Caco-2 (cell line): ENCODE results near the gene SLC22A17. TPM values are rescaled to one million over a fixed set of nuclear protein-coding genes. Genes with fewer than 3 reads are reported as not detected.

ENCODE experiments used
- BruUV-seq: library from RNA; stranded (reverse); fragments of 400-500 nt; replicated peaks from 2 replicates; lab custom pipeline; 2021; lab: Mats Ljungman, UMichigan
- CTCF ChIA-PET: fragments of 300-600 bp; sonication (Branson Sonifier 250); formaldehyde crosslinking; loops from one replicate; lab custom pipeline; 2022; ENCODE audit warnings: antibody characterized with exemption; lab: Charles Lee
- POLR2A ChIA-PET: fragments of 300-600 bp; sonication (Branson Sonifier 250); formaldehyde crosslinking; loops from one replicate; lab custom pipeline; 2022; ENCODE audit warnings: antibody characterized with exemption; lab: Charles Lee
- DNase-seq, 2 experiments: peaks; one replicate each; pipeline versions ENCODE4 v3.0.0 to v3.0.0-alpha.2; 2020 to 2022
- H3K27me3 ChIP-seq: replicated peaks from 2 replicates; pipeline ENCODE4 v1.6.0; 2011; ENCODE audit warnings: low read length; ENCODE audit not compliant: control insufficient read depth, insufficient read depth
- H3K36me3 ChIP-seq: 2 replicates; pipeline ENCODE4 v1.5.1; 2011; ENCODE audit warnings: low read length; ENCODE audit not compliant: control insufficient read depth, insufficient read depth
- H3K4me1 ChIP-seq: fragments of 250-450 bp; sonication (Bioruptor Pico); 2 replicates; pipeline ENCODE4 v1.5.1; 2020; ENCODE audit warnings: mild to moderate bottlenecking
- H3K4me3 ChIP-seq: 2 replicates; pipeline ENCODE4 v1.5.1; 2011; ENCODE audit warnings: low read depth, mild to moderate bottlenecking, control low read depth, low read length
- H3K9me3 ChIP-seq: fragments of 250-450 bp; sonication (Bioruptor Pico); 2 replicates; pipeline ENCODE4 v1.5.1; 2020; ENCODE audit warnings: mild to moderate bottlenecking, moderate library complexity
- H3K27ac Mint-ChIP-seq: one replicate; pipeline ENCODE4 v1.8.0; 2022; ENCODE audit warnings: mixed read lengths; ENCODE audit not compliant: unreplicated experiment
- H3K27me3 Mint-ChIP-seq: one replicate; pipeline ENCODE4 v1.8.0; 2022; ENCODE audit warnings: mixed read lengths; ENCODE audit not compliant: insufficient read depth, unreplicated experiment
- H3K36me3 Mint-ChIP-seq: one replicate; pipeline ENCODE4 v1.8.0; 2022; ENCODE audit warnings: mild to moderate bottlenecking, mixed read lengths; ENCODE audit not compliant: insufficient read depth, unreplicated experiment
- H3K4me1 Mint-ChIP-seq: one replicate; pipeline ENCODE4 v1.8.0; 2022; ENCODE audit warnings: low read depth, mixed read lengths; ENCODE audit not compliant: unreplicated experiment
- H3K4me3 Mint-ChIP-seq: one replicate; pipeline ENCODE4 v1.8.0; 2022; ENCODE audit warnings: mild to moderate bottlenecking, moderate library complexity, mixed read lengths; ENCODE audit not compliant: unreplicated experiment
- H3K9me3 Mint-ChIP-seq: one replicate; pipeline ENCODE4 v1.8.0; 2022; ENCODE audit warnings: mixed read lengths; ENCODE audit not compliant: unreplicated experiment
- CTCF ChIP-seq, 2 experiments: fragments of 200-600 bp in 1 of 2; IDR thresholded peaks; 1 replicate in 1 of 2; 2 replicates in 1 of 2; pipeline versions ENCODE4 v1.5.1 to v1.8.0; 2011 to 2022; ENCODE audit warnings: antibody characterized with exemption in 1 of 2, control low read depth in 1 of 2, inconsistent platforms in 1 of 2, low read depth in 1 of 2, low read length in 1 of 2, mild to moderate bottlenecking in 1 of 2, moderate library complexity in 1 of 2; ENCODE audit not compliant: insufficient read depth in 1 of 2, severe bottlenecking in 1 of 2, unreplicated experiment in 1 of 2
- intact Hi-C: fragments of 100-400 bp; cut with micrococcal nuclease; formaldehyde crosslinking; loops from one replicate; pipeline ENCODE4 v1.10.0; 2022; ENCODE audit not compliant: unreplicated experiment
- total RNA-seq: library from RNA; stranded (reverse); gene quantifications from 2 replicates; pipeline ENCODE4 v1.2.3, GENCODE V29; 2022

Gene SLC22A17
- total RNA-seq, 1 experiment from 2014 or later: 3.1 TPM

- H3K4me1 ChIP-seq: no peaks in the 10 kb centered on the region
- ChIA-PET POLR2A (no interaction called here), CTCF (interaction anchor here (0.6 to 2.1 kb wide), 11 partner anchors 11 to 117 kb away, joined by 3 to 12 read pairs (median 4); partner anchors contain the start of genes HOMEZ, PABPN1, PPP1R3E and SLC22A17)
- no peak overlapping the region for H3K4me3 ChIP-seq
- peaks cover 14% of the 10 kb centered on the region for H3K27me3 Mint-ChIP-seq
- TF ChIP-seq CTCF (IDR thresholded peaks at IDR 0.05; ENCODE audit: insufficient read depth in 1 of 2, low read depth in 1 of 2, low read length in 1 of 2, severe bottlenecking in 1 of 2, unreplicated experiment in 1 of 2): no peak
- intact Hi-C loops: loop anchor here (1.0 to 10.0 kb wide), 5 partner anchors 28 to 274 kb away; partner anchors contain the start of genes NGDN and SLC22A17
- H3K4me1 Mint-ChIP-seq: no peaks in the 10 kb centered on the region
- no peaks in the 10 kb centered on the region for H3K9me3 Mint-ChIP-seq
- BruUV-seq: no TSS peak
- H3K9me3 ChIP-seq: no peaks in the 10 kb centered on the region
- no peaks in the 10 kb centered on the region for H3K36me3 ChIP-seq
- no peak overlapping the region for H3K27ac Mint-ChIP-seq
- H3K36me3 Mint-ChIP-seq: no peaks in the 10 kb centered on the region
- no peaks in the 10 kb centered on the region for H3K27me3 ChIP-seq
- no peak for DNase-seq
- H3K4me3 Mint-ChIP-seq: no peak overlapping the region
Measured at GRCh38 chr14:23380197-23380914, 27.7 kb upstream of the SLC22A17 start.

- CTCF ChIA-PET: interaction anchor here (0.5 to 2.1 kb wide), 12 partner anchors 10 to 217 kb away, joined by 3 to 12 read pairs (median 4); partner anchors contain the start of genes HOMEZ, PABPN1, PPP1R3E and SLC22A17
- Mint-ChIP-seq H3K27me3 (peaks cover 14% of the 10 kb centered on the region), H3K9me3 (no peaks in the 10 kb centered on the region), H3K27ac (no peak overlapping the region), H3K4me1 (no peaks in the 10 kb centered on the region), H3K36me3 (no peaks in the 10 kb centered on the region), H3K4me3 (no peak overlapping the region)
- no TSS peak for BruUV-seq
- intact Hi-C loops: loop anchor here (1.0 to 10.0 kb wide), 6 partner anchors 27 to 688 kb away; partner anchors contain the start of genes NGDN and SLC22A17
- POLR2A ChIA-PET: no interaction called here
- Histone ChIP-seq H3K27me3 (no peaks in the 10 kb centered on the region), H3K4me3 (no peak overlapping the region), H3K9me3 (no peaks in the 10 kb centered on the region), H3K36me3 (no peaks in the 10 kb centered on the region), H3K4me1 (no peaks in the 10 kb centered on the region)
- peak; percentile 92 to 97 for TF ChIP-seq CTCF (IDR thresholded peaks at IDR 0.05; ENCODE audit: insufficient read depth in 1 of 2, low read depth in 1 of 2, low read length in 1 of 2, severe bottlenecking in 1 of 2, unreplicated experiment in 1 of 2)
- peak; percentile 62 to 73 for DNase-seq
Measured at GRCh38 chr14:23379366-23380196, 26.9 kb upstream of the SLC22A17 start.

- Histone ChIP-seq H3K36me3 (no peaks in the 10 kb centered on the region), H3K27me3 (no peaks in the 10 kb centered on the region), H3K4me1 (no peaks in the 10 kb centered on the region), H3K9me3 (no peaks in the 10 kb centered on the region), H3K4me3 (no peak overlapping the region)
- Mint-ChIP-seq H3K9me3 (no peaks in the 10 kb centered on the region), H3K4me3 (no peak overlapping the region), H3K36me3 (no peaks in the 10 kb centered on the region), H3K27ac (no peak overlapping the region), H3K27me3 (peaks cover 14% of the 10 kb centered on the region), H3K4me1 (no peaks in the 10 kb centered on the region)
- no peak for DNase-seq
- ChIA-PET POLR2A (no interaction called here), CTCF (interaction anchor here (0.5 to 2.1 kb wide), 3 partner anchors 52 to 217 kb away, joined by 4 to 12 read pairs (median 9); partner anchors contain the start of gene PPP1R3E)
- no peak for TF ChIP-seq CTCF (IDR thresholded peaks at IDR 0.05; ENCODE audit: insufficient read depth in 1 of 2, low read depth in 1 of 2, low read length in 1 of 2, severe bottlenecking in 1 of 2, unreplicated experiment in 1 of 2)
- BruUV-seq: no TSS peak
- intact Hi-C loops: loop anchor here (5.0 kb wide), 1 partner anchor 689 kb away; no protein-coding TSS in a partner anchor
Measured at GRCh38 chr14:23378612-23379220, 26.0 kb upstream of the SLC22A17 start.
